K562 (cell line): ENCODE measurements around the gene DRD2. TPM values are rescaled to one million over a fixed set of nuclear protein-coding genes. Genes with fewer than 3 reads are reported as not detected.

Experiments
- ATAC-seq: fragments of 200-7000 bp; cut with Tn5 transposase; 3 replicates; pipeline ENCODE4 v1.9.1; 2020; ENCODE audit warnings: moderate library complexity
- BruUV-seq: library from RNA; stranded (reverse); fragments of 400-500 nt; replicated peaks from 2 replicates; lab custom pipeline; 2021; lab: Mats Ljungman, UMichigan
- CTCF ChIA-PET: fragments of 300-600 bp; formaldehyde crosslinking; extraction: SDS; loops from one replicate; lab custom pipeline; 2021; ENCODE audit warnings: low intra/inter-chr PET ratio; lab: Yijun Ruan, JAX
- POLR2A ChIA-PET: fragments of 300-600, 350-650 bp; sonication (Branson Sonifier 250); formaldehyde crosslinking; extraction: SDS; loops from one replicate; lab custom pipeline; 2021; ENCODE audit warnings: antibody characterized with exemption, inconsistent platforms; lab: Yijun Ruan, JAX
- DNase-seq, 4 experiments: peaks; one replicate each; pipeline versions ENCODE4 v3.0.0 to v3.0.0-alpha.2; 2011 to 2018; ENCODE audit warnings: low spot score in 3 of 4, mixed read lengths in 3 of 4; ENCODE audit errors: extremely low read depth in 1 of 4
- FAIRE-seq: peaks from 2 replicates; lab custom pipeline; 2011; peaks lifted over from hg19 to GRCh38; lab: Jason Lieb, UNC
- H2AFZ ChIP-seq: 2 replicates; pipeline ENCODE4 v1.6.0; 2011; ENCODE audit warnings: low read depth, low read length, control low read depth, inconsistent platforms
- H3K27ac ChIP-seq: fragments of 200-600 bp; 3 replicates; pipeline ENCODE4 v1.8.0; 2011; ENCODE audit warnings: low read depth, mild to moderate bottlenecking, control low read depth, inconsistent platforms, low read length, moderate library complexity, mixed read lengths; ENCODE audit errors: extremely low read depth
- H3K27me3 ChIP-seq, 2 experiments: fragments of 300-600 bp in 1 of 2; 2 replicates in 1 of 2; 3 replicates in 1 of 2; pipeline versions ENCODE4 v1.6.0 to v1.8.0; 2011; ENCODE audit warnings: inconsistent platforms in 2 of 2, low read length in 2 of 2, mild to moderate bottlenecking in 1 of 2, mixed read lengths in 1 of 2, moderate library complexity in 1 of 2; ENCODE audit not compliant: control insufficient read depth in 2 of 2, insufficient read depth in 2 of 2
- H3K36me3 ChIP-seq: fragments of 300-600 bp; 3 replicates; pipeline ENCODE4 v1.8.0; 2011; ENCODE audit warnings: mild to moderate bottlenecking, low read length, inconsistent platforms; ENCODE audit not compliant: control insufficient read depth, insufficient read depth
- H3K4me1 ChIP-seq, 2 experiments: fragments of 200-600 bp in 1 of 2; replicated peaks in 1 of 2; 2 replicates in 1 of 2; 3 replicates in 1 of 2; pipeline versions ENCODE4 v1.5.1 to v1.8.0; 2011; ENCODE audit warnings: inconsistent platforms in 2 of 2, low read length in 2 of 2, mild to moderate bottlenecking in 1 of 2, mixed read lengths in 1 of 2, moderate library complexity in 1 of 2; ENCODE audit not compliant: control insufficient read depth in 2 of 2, insufficient read depth in 2 of 2
- H3K4me2 ChIP-seq: 2 replicates; pipeline ENCODE4 v1.6.1; 2011; ENCODE audit warnings: low read length, control low read depth, inconsistent platforms, mixed read lengths; ENCODE audit not compliant: insufficient read depth
- H3K4me3 ChIP-seq: fragments of 200-600 bp; sonication (generic), shearing (Covaris generic); 2 replicates; pipeline ENCODE4 v1.5.1; 2016; ENCODE audit warnings: control low read depth, inconsistent platforms
- H3K79me2 ChIP-seq: fragments of 200-600 bp; 3 replicates; pipeline ENCODE4 v1.8.0; 2011; ENCODE audit warnings: low read length, inconsistent platforms; ENCODE audit not compliant: control insufficient read depth, insufficient read depth
- H3K9ac ChIP-seq, 2 experiments: 2 replicates each; pipeline versions ENCODE4 v1.6.0 to v1.6.1; 2011; ENCODE audit warnings: low read depth in 2 of 2, low read length in 2 of 2, control low read depth in 1 of 2, inconsistent platforms in 1 of 2, mild to moderate bottlenecking in 1 of 2, mixed read lengths in 1 of 2; ENCODE audit not compliant: insufficient read depth in 1 of 2
- H3K9me1 ChIP-seq: one replicate; pipeline ENCODE4 v1.6.0; 2011; ENCODE audit warnings: inconsistent platforms, mild to moderate bottlenecking, low read length, moderate library complexity; ENCODE audit not compliant: control insufficient read depth, insufficient read depth
- H3K9me3 ChIP-seq: replicated peaks from 2 replicates; pipeline ENCODE4 v1.5.1; 2011; ENCODE audit warnings: low read depth, low read length, inconsistent platforms; ENCODE audit not compliant: control insufficient read depth, insufficient read depth
- H4K20me1 ChIP-seq: replicated peaks from 2 replicates; pipeline ENCODE4 v1.6.1; 2011; ENCODE audit warnings: low read length, inconsistent platforms, mixed read lengths; ENCODE audit not compliant: control insufficient read depth, insufficient read depth
- CBX5 ChIP-seq: IDR thresholded peaks from 2 replicates; pipeline ENCODE4 v1.6.1; 2014; ENCODE audit warnings: low read depth, borderline replicate concordance
- E2F8 ChIP-seq: fragments of 450-650 bp; IDR thresholded peaks from 2 replicates; pipeline ENCODE4 v1.7.1; 2018; ENCODE audit warnings: mild to moderate bottlenecking, low read depth; ENCODE audit not compliant: partially characterized antibody
- FOXJ3 ChIP-seq: sonication (generic); formaldehyde crosslinking; IDR thresholded peaks from 2 replicates; pipeline ENCODE4 v1.4.0; 2020; ENCODE audit warnings: mild to moderate bottlenecking, missing genetic modification reagents
- HDAC1 ChIP-seq, 2 experiments: fragments of 450-650 bp; IDR thresholded peaks; 2 replicates each; pipeline ENCODE4 v1.6.1; 2016 to 2017; ENCODE audit warnings: inconsistent platforms in 1 of 2, mild to moderate bottlenecking in 1 of 2, moderate library complexity in 1 of 2
- HMG20A ChIP-seq: fragments of 450-650 bp; formaldehyde crosslinking; conservative IDR thresholded peaks from 2 replicates; pipeline ENCODE4 v1.4.0; 2020; ENCODE audit warnings: mild to moderate bottlenecking, mixed read lengths
- KDM2B ChIP-seq: fragments of 250-450 bp; sonication (Bioruptor Pico); IDR thresholded peaks from 2 replicates; pipeline ENCODE4 v1.8.0; 2021; ENCODE audit warnings: mild to moderate bottlenecking, moderate library complexity
- MLLT1 ChIP-seq, 2 experiments: fragments of 450-650 bp; IDR thresholded peaks; 2 replicates each; pipeline ENCODE4 v1.6.1; 2016
- NCOA2 ChIP-seq, 2 experiments: fragments of 450-650 bp; IDR thresholded peaks; 2 replicates each; pipeline ENCODE4 v1.6.1; 2018; ENCODE audit warnings: mild to moderate bottlenecking in 2 of 2, moderate library complexity in 1 of 2; ENCODE audit not compliant: partially characterized antibody in 2 of 2
- NR2C1 ChIP-seq, 2 experiments: fragments of 450-650 bp; IDR thresholded peaks; 2 replicates each; pipeline ENCODE4 v1.6.1; 2017; ENCODE audit warnings: mild to moderate bottlenecking in 2 of 2, antibody characterized with exemption in 1 of 2, inconsistent platforms in 1 of 2, missing compliant biosample characterization in 1 of 2, missing genetic modification characterization in 1 of 2
- RBM22 ChIP-seq: fragments of 200-400 bp; formaldehyde crosslinking; IDR thresholded peaks from 2 replicates; pipeline ENCODE4 v1.6.1; 2018; ENCODE audit warnings: low read length, low read depth; ENCODE audit not compliant: poor library complexity, severe bottlenecking
- STAT5B ChIP-seq: fragments of 250-450 bp; sonication (Bioruptor Pico); IDR thresholded peaks from 2 replicates; pipeline ENCODE4 v1.8.0; 2021; ENCODE audit warnings: mild to moderate bottlenecking, inconsistent platforms
- TAL1 ChIP-seq: fragments of 450-650 bp; IDR thresholded peaks from 2 replicates; pipeline ENCODE4 v1.6.1; 2016; ENCODE audit warnings: mild to moderate bottlenecking
- ZKSCAN8 ChIP-seq: fragments of 200-800 bp; sonication (Bioruptor generic); IDR thresholded peaks from 2 replicates; pipeline ENCODE4 v1.6.1; 2016; ENCODE audit warnings: missing genetic modification characterization, missing compliant biosample characterization
- ZNF3 ChIP-seq: fragments of 250-450 bp; sonication (Bioruptor Pico); IDR thresholded peaks from 2 replicates; pipeline ENCODE4 v1.5.0; 2021; ENCODE audit warnings: mild to moderate bottlenecking, moderate library complexity
- ZNF561 ChIP-seq: fragments of 450-650 bp; formaldehyde crosslinking; conservative IDR thresholded peaks from 2 replicates; pipeline ENCODE4 v1.4.0; 2020; ENCODE audit warnings: mild to moderate bottlenecking, moderate library complexity
- ZNF785 ChIP-seq: fragments of 250-450 bp; sonication (Bioruptor Pico); IDR thresholded peaks from 2 replicates; pipeline ENCODE4 v1.4.0; 2020; ENCODE audit warnings: mild to moderate bottlenecking
- WGBS: fragments of 100-300 bp; shearing (Covaris generic); methylation state at CpG from one replicate; pipeline ENCODE4 v1.1.6; 2016; ENCODE audit warnings: low coverage, mixed read lengths; ENCODE audit not compliant: insufficient coverage; ENCODE audit errors: missing lambda C conversion rate; 5-methylcytosine and 5-hydroxymethylcytosine counted together
- in situ Hi-C: fragments of 300-500 bp; cut with MboI; formaldehyde crosslinking; loops from 4 replicates; pipeline ENCODE4 v1.15.0; 2018; ENCODE audit warnings: inconsistent platforms, mixed read lengths
- intact Hi-C: fragments of 100-400 bp; cut with micrococcal nuclease; formaldehyde crosslinking; loops from 2 replicates; pipeline ENCODE4 v1.14.2; 2022
- polyA plus RNA-seq, 8 experiments: library from polyadenylated mRNA; depleted of rRNA in 4 of 8; stranded (reverse) in 5 of 8; unstranded in 3 of 8; fragments of >200 nt; fragmentation: Nextera tagmentation in 2 of 8; fragmentation: Illumina TruSeq in 1 of 8; extraction: Ambion mirVana in 2 of 8; extraction: Trizol in 1 of 8; gene quantifications; 2 replicates each; pipeline versions ENCODE4 v1.2.1 to v1.2.3, GENCODE V29; 2011 to 2014; ENCODE audit warnings: inconsistent platforms in 1 of 8, missing spikeins in 1 of 8
- total RNA-seq, 7 experiments: library from RNA; depleted of rRNA in 6 of 7; stranded (reverse); fragments of >200 nt in 6 of 7; fragmentation: Illumina TruSeq in 2 of 7; extraction: Trizol in 2 of 7; gene quantifications; 2 replicates each; pipeline versions ENCODE4 v1.2.1 to v1.2.3, GENCODE V29; 2011 to 2021; ENCODE audit warnings: low replicate concordance in 1 of 7
- TF ChIP-seq, protein P1 (sequence below): IDR thresholded peaks from 2 replicates; pipeline ENCODE4 v1.6.1; 2016; ENCODE audit warnings: missing genetic modification characterization, missing compliant biosample characterization

DRD2 gene
- total and polyA plus RNA-seq, 9 of the 15 experiments (the other 6 are each of a cell fraction or from before 2014, with no cell fraction given) = not detected

GRCh38 chr11:113465786-113466185 is 9.4 kb downstream of the DRD2 start (continued):
- TF ChIP-seq HDAC1 (IDR thresholded peaks at IDR 0.05) = no peak

DNA sequence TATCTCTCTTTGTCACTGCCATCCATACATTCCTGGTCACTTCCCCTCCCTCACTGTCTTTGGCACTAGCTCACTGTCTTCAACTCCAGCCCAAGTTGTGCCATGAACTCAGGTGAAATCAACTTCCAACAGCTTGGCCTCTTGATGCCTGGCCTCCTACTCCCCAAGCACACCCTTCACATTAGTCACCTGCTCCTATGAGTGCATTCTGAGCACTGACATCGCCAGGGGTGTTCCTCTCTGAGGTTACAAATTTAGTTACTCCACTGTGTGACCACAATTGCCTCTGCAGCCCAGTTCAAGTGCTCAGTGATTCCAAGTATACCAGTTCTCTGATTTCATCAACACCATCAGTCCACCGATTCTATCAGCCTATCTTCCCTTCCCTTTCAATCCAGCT is 10.8 kb downstream of the DRD2 start:
- Histone ChIP-seq H3K9ac (no peak overlapping the region), H3K4me3 (no peak overlapping the region), H3K9me1 (no peaks in the 10 kb centered on the region), H3K4me2 (no peak overlapping the region), H3K79me2 (no peaks in the 10 kb centered on the region), H2AFZ (no peak overlapping the region), H3K4me1 (no peaks in the 10 kb centered on the region), H3K27me3 (peaks cover 0 to 14% of the 10 kb centered on the region in 2 experiments; a peak in 2 of 5 replicates), H4K20me1 (no peaks in the 10 kb centered on the region; the same call in 1 of the 2 replicates), H3K9me3 (no peaks in the 10 kb centered on the region), H3K27ac (no peak overlapping the region), H3K36me3 (no peaks in the 10 kb centered on the region)
- CTCF ChIA-PET = no interaction called here
- WGBS = 0% methylated on average over 2 of the region's 2 CpGs
- no peak for FAIRE-seq
- in situ Hi-C loops (no loop called here), intact Hi-C loops (no loop called here)
- no peak for DNase-seq
- POLR2A ChIA-PET = no interaction called here
- ATAC-seq = no peak
- BruUV-seq = no TSS peak
- TF ChIP-seq KDM2B (CRISPR knock-in tag) (no peak), NCOA2 (IDR thresholded peaks at IDR 0.05; ENCODE audit: partially characterized antibody in 2 of 2) (no peak), TAL1 (no peak), STAT5B (CRISPR knock-in tag) (no peak), ZKSCAN8 (CRISPR knock-in tag) (no peak), ZNF785 (no peak), MLLT1 (IDR thresholded peaks at IDR 0.05) (no peak), CBX5 (no peak), ZNF3 (CRISPR knock-in tag) (no peak), RBM22 (no peak), NR2C1 (IDR thresholded peaks at IDR 0.05) (no peak), NR2C1 (tag; IDR thresholded peaks at IDR 0.05) (no peak), FOXJ3 (CRISPR knock-in tag) (no peak), HMG20A (no peak), E2F8 (no peak), ZNF561 (CRISPR knock-in tag) (no peak)
- TF ChIP-seq, protein P1, sequence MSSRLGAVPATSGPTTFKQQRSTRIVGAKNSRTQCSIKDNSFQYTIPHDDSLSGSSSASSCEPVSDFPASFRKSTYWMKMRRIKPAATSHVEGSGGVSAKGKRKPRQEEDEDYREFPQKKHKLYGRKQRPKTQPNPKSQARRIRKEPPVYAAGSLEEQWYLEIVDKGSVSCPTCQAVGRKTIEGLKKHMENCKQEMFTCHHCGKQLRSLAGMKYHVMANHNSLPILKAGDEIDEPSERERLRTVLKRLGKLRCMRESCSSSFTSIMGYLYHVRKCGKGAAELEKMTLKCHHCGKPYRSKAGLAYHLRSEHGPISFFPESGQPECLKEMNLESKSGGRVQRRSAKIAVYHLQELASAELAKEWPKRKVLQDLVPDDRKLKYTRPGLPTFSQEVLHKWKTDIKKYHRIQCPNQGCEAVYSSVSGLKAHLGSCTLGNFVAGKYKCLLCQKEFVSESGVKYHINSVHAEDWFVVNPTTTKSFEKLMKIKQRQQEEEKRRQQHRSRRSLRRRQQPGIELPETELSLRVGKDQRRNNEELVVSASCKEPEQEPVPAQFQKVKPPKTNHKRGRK = no peak
